OCI-LY3 (cell line): Measurements from ENCODE around the gene ATG3.

Experiments
- EZH2phosphoT487 ChIP-seq: fragments of 200-600 bp; shearing (Covaris generic); IDR thresholded peaks from 2 replicates; pipeline ENCODE4 v1.6.1; 2018; ENCODE audit warnings: antibody characterized with exemption, mixed run types, low read depth
- TF ChIP-seq, protein P1 (sequence below): fragments of 200-600, 300-600 bp; sonication (generic); IDR thresholded peaks from 2 replicates; pipeline ENCODE4 v1.5.1; 2014; ENCODE audit warnings: antibody characterized with exemption, low read length, low read depth

DNA sequence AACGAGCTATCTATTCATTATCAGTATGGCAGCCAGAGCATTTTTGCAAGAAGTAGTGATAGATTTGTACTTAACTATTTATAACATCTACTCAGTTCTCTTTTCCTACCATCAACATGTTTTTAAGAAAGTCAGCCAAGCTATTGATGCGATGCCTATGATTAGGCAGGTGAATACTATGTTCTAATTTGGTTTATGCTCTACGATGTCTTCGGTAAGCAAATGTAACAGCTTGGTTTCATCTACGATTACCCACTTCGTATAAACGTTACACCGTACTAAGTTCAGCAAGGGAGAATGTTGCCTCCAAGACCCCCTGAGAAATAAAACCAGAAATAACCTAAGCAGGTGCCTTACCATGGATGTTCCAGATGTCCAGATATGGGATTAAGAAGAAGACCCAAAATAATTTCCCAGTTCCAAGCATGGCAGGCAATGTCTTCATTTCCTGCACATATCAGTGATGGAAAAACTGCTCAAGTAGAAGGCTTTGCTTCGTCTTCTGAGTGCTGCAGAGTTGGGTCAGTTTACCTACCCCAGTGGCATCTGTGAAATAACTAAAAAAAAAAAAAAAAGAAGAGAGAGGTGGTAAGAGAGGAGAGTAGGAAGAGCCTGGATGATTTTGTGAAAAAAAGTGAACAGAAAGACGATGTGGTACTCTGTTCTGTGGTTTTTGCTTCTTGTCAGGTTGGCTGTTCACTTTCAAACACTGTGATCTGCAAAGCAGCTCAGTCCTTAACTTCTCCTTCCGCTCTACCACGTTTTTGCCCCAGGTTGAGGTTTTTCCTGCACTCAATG, 62.6 kb downstream of the ATG3 start, which contains the start of gene BTLA:
- TF ChIP-seq, protein P1, sequence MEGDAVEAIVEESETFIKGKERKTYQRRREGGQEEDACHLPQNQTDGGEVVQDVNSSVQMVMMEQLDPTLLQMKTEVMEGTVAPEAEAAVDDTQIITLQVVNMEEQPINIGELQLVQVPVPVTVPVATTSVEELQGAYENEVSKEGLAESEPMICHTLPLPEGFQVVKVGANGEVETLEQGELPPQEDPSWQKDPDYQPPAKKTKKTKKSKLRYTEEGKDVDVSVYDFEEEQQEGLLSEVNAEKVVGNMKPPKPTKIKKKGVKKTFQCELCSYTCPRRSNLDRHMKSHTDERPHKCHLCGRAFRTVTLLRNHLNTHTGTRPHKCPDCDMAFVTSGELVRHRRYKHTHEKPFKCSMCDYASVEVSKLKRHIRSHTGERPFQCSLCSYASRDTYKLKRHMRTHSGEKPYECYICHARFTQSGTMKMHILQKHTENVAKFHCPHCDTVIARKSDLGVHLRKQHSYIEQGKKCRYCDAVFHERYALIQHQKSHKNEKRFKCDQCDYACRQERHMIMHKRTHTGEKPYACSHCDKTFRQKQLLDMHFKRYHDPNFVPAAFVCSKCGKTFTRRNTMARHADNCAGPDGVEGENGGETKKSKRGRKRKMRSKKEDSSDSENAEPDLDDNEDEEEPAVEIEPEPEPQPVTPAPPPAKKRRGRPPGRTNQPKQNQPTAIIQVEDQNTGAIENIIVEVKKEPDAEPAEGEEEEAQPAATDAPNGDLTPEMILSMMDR, result no peak
- TF ChIP-seq EZH2phosphoT487, result no peak
